Stimulated activated CD8-positive, alpha-beta memory T cell treated with anti-CD3 and anti-CD28 coated beads, Interleukin-4, amount 100 ng/mL, for 4 hours (primary cell): ENCODE measurements around the gene TP53I3.
A peak's percentile ranks its signal among the peaks of the same experiment; 100 is the strongest.
"Not testable (repeated sequence)": the region's sequence is repeated elsewhere in the genome, so short reads cannot be mapped to it uniquely, and the experiment has no call there.

Source experiments
- DNase-seq, 2 donors: peaks; one replicate each; pipeline ENCODE4 v3.0.0-alpha.2; 2020; ENCODE audit warnings: low read depth in 2 of 2, low spot score in 1 of 2

TP53I3 gene

GRCh38 chr2:24084386-24085199 lies at the start of gene TP53I3:
Gene TP53I3 (minus strand): TSS chr2:24084834. CDS start chr2:24084326, 508 bp downstream.
- peak; percentile 47 to 65 for DNase-seq

GRCh38 chr2:24132543-24132942 lies 47.9 kb upstream of the TP53I3 start:
- no peak for DNase-seq

GRCh38 chr2:24125956-24126355 lies 41.3 kb upstream of the TP53I3 start:
- DNase-seq: no peak

GRCh38 chr2:24123922-24124580 lies 39.4 kb upstream of the TP53I3 start:
- DNase-seq: no peak

GRCh38 chr2:24123195-24123921 lies 38.7 kb upstream of the TP53I3 start, which contains the start of the genes FAM228B and PFN4:
Gene FAM228B (plus strand): TSS chr2:24123469. CDS start chr2:24124362, 893 bp downstream.
Gene PFN4 (minus strand): TSS chr2:24123334. CDS start chr2:24122535, 799 bp downstream.
- DNase-seq: peak in 1 of 2 donors; percentile 43

GRCh38 chr2:24122366-24123194 lies 37.9 kb upstream of the TP53I3 start:
- DNase-seq: no peak

GRCh38 chr2:24121469-24121868 lies 36.8 kb upstream of the TP53I3 start:
- no peak for DNase-seq

GRCh38 chr2:24121066-24121465 lies 36.4 kb upstream of the TP53I3 start:
- no peak for DNase-seq

GRCh38 chr2:24117902-24118301 lies 33.3 kb upstream of the TP53I3 start:
- no peak for DNase-seq

- no peak for DNase-seq
Measured at GRCh38 chr2:24115057-24115456, 30.4 kb upstream of the TP53I3 start.

GRCh38 chr2:24111407-24111901 lies 26.8 kb upstream of the TP53I3 start:
- no peak for DNase-seq

GRCh38 chr2:24110660-24111303 lies 26.1 kb upstream of the TP53I3 start:
- DNase-seq: no peak

- DNase-seq: not testable (repeated sequence)
Measured at GRCh38 chr2:24109431-24109830, 24.8 kb upstream of the TP53I3 start.

- no peak for DNase-seq
Measured at GRCh38 chr2:24107336-24107735, 22.7 kb upstream of the TP53I3 start.

GRCh38 chr2:24106786-24107185 lies 22.2 kb upstream of the TP53I3 start:
- DNase-seq: no peak

GRCh38 chr2:24105816-24106215 lies 21.2 kb upstream of the TP53I3 start:
- DNase-seq: no peak

GRCh38 chr2:24104906-24105305 lies 20.3 kb upstream of the TP53I3 start:
- no peak for DNase-seq

- DNase-seq: no peak
Measured at GRCh38 chr2:24104110-24104650, 19.5 kb upstream of the TP53I3 start.

GRCh38 chr2:24102677-24103076 lies 18.0 kb upstream of the TP53I3 start:
- no peak for DNase-seq

- no peak for DNase-seq
Measured at GRCh38 chr2:24101992-24102391, 17.4 kb upstream of the TP53I3 start.
